ENCODE data around the gene VPS26C.

- no peak for TF ChIP-seq POLR2AphosphoS5 (IDR thresholded peaks at IDR 0.05; ENCODE audit: low read depth, low read length)
- no peak for TF ChIP-seq SP1 (IDR thresholded peaks at IDR 0.05; ENCODE audit: low read depth)
- no peak for TF ChIP-seq CTCF (IDR thresholded peaks at IDR 0.05 in 2 of 3, conservative IDR thresholded peaks at IDR 0.05 in 1 of 3; ENCODE audit: borderline replicate concordance in 1 of 3, insufficient read depth in 1 of 3, low read depth in 2 of 3, low read length in 2 of 3)
- TF ChIP-seq EZH2phosphoT487 (IDR thresholded peaks at IDR 0.05; ENCODE audit: borderline replicate concordance), result no peak
- no peak for TF ChIP-seq POLR2A (IDR thresholded peaks at IDR 0.05; ENCODE audit: borderline replicate concordance, extremely low read depth, insufficient read depth, insufficient read length)
- no peak for TF ChIP-seq RAD21 (IDR thresholded peaks at IDR 0.05; ENCODE audit: low read depth)
- TF ChIP-seq, protein P1, sequence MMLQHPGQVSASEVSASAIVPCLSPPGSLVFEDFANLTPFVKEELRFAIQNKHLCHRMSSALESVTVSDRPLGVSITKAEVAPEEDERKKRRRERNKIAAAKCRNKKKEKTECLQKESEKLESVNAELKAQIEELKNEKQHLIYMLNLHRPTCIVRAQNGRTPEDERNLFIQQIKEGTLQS (IDR thresholded peaks at IDR 0.05), result no peak
- no peak for TF ChIP-seq CEBPB (IDR thresholded peaks at IDR 0.05; ENCODE audit: low read depth)
- no peak for TF ChIP-seq ZNF274 (IDR thresholded peaks at IDR 0.05; ENCODE audit: low read depth, low read length)
- TF ChIP-seq EGR1 (IDR thresholded peaks at IDR 0.05; ENCODE audit: low read depth), result no peak
- no peak for TF ChIP-seq ZFX (IDR thresholded peaks at IDR 0.05)
- TF ChIP-seq, protein P2, sequence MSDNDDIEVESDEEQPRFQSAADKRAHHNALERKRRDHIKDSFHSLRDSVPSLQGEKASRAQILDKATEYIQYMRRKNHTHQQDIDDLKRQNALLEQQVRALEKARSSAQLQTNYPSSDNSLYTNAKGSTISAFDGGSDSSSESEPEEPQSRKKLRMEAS (IDR thresholded peaks at IDR 0.05), result no peak
- TF ChIP-seq EZH2 (IDR thresholded peaks at IDR 0.05), result no peak
Observed at GRCh38 chr21:37245151-37245550, 22.0 kb downstream of the VPS26C start.
